ENCODE measurements around the gene DUS3L.

Gene DUS3L

GRCh38 chr19:5799247-5800241 is 8.6 kb upstream of the DUS3L start:
- intact Hi-C loops (cut with micrococcal nuclease) = no loop called here
- Mint-ChIP-seq H3K36me3 (ENCODE audit: low read depth) (no peaks in the 10 kb centered on the region), H3K4me3 (no peak overlapping the region), H3K27me3 (peaks cover 69% of the 10 kb centered on the region), H3K27ac (no peak overlapping the region), H3K4me1 (ENCODE audit: low read depth) (peaks cover 23% of the 10 kb centered on the region), H3K9me3 (no peaks in the 10 kb centered on the region)

GRCh38 chr19:5798244-5798643 is 7.3 kb upstream of the DUS3L start:
- H3K4me1 Mint-ChIP-seq (ENCODE audit: low read depth) = peaks cover 15% of the 10 kb centered on the region
- peaks cover 56% of the 10 kb centered on the region for H3K27me3 Mint-ChIP-seq
- intact Hi-C loops (cut with micrococcal nuclease) = no loop called here
- H3K9me3 Mint-ChIP-seq = no peaks in the 10 kb centered on the region
- H3K27ac Mint-ChIP-seq = no peak overlapping the region
- H3K4me3 Mint-ChIP-seq = no peak overlapping the region
- no peaks in the 10 kb centered on the region for H3K36me3 Mint-ChIP-seq (ENCODE audit: low read depth)

GRCh38 chr19:5795382-5795919 is 4.5 kb upstream of the DUS3L start:
- Mint-ChIP-seq H3K36me3 (ENCODE audit: low read depth) (peaks cover 8% of the 10 kb centered on the region), H3K27ac (no peak overlapping the region), H3K4me1 (ENCODE audit: low read depth) (peaks cover 10% of the 10 kb centered on the region), H3K4me3 (no peak overlapping the region), H3K27me3 (peaks cover 30% of the 10 kb centered on the region), H3K9me3 (no peaks in the 10 kb centered on the region)
- intact Hi-C loops (cut with micrococcal nuclease) = no loop called here

GRCh38 chr19:5793188-5793587 is 2.2 kb upstream of the DUS3L start:
- H3K27ac Mint-ChIP-seq = no peak overlapping the region

GRCh38 chr19:5792224-5792623 is 1.3 kb upstream of the DUS3L start:
- Mint-ChIP-seq H3K4me3 (no peak overlapping the region), H3K36me3 (ENCODE audit: low read depth) (peaks cover 41% of the 10 kb centered on the region), H3K27ac (no peak overlapping the region)

More at GRCh38 chr19:5793188-5793587, 2.2 kb upstream of the DUS3L start:
- no peak overlapping the region for H3K4me3 Mint-ChIP-seq
- peaks cover 21% of the 10 kb centered on the region for H3K4me1 Mint-ChIP-seq (ENCODE audit: low read depth)
- H3K27me3 Mint-ChIP-seq = peaks cover 9% of the 10 kb centered on the region
- intact Hi-C loops (cut with micrococcal nuclease) = loop anchor here (5.0 kb wide), 1 partner anchor 106 kb away; no protein-coding TSS in a partner anchor
- H3K36me3 Mint-ChIP-seq (ENCODE audit: low read depth) = peaks cover 31% of the 10 kb centered on the region
- H3K9me3 Mint-ChIP-seq = no peaks in the 10 kb centered on the region

GRCh38 chr19:5789886-5790558 is 941 bp downstream of the DUS3L start:
- Mint-ChIP-seq H3K27ac (peak overlapping the region; percentile 99), H3K4me3 (peak overlapping the region; percentile 91), H3K9me3 (no peaks in the 10 kb centered on the region), H3K27me3 (no peaks in the 10 kb centered on the region), H3K4me1 (ENCODE audit: low read depth) (peaks cover 23% of the 10 kb centered on the region), H3K36me3 (ENCODE audit: low read depth) (peaks cover 63% of the 10 kb centered on the region)
- intact Hi-C loops (cut with micrococcal nuclease) = loop anchor here (5.0 kb wide), 1 partner anchor 103 kb away; no protein-coding TSS in a partner anchor

More at GRCh38 chr19:5792224-5792623, 1.3 kb upstream of the DUS3L start:
- intact Hi-C loops (cut with micrococcal nuclease) = loop anchor here (5.0 kb wide), 1 partner anchor 105 kb away; no protein-coding TSS in a partner anchor
- Mint-ChIP-seq H3K9me3 (no peaks in the 10 kb centered on the region), H3K4me1 (ENCODE audit: low read depth) (peaks cover 23% of the 10 kb centered on the region), H3K27me3 (peaks cover 2% of the 10 kb centered on the region)

- Mint-ChIP-seq H3K27ac (no peak overlapping the region), H3K4me1 (ENCODE audit: low read depth) (peaks cover 22% of the 10 kb centered on the region), H3K36me3 (ENCODE audit: low read depth) (peaks cover 69% of the 10 kb centered on the region)
Observed at GRCh38 chr19:5789351-5789761, 1.6 kb downstream of the DUS3L start.

GRCh38 chr19:5788422-5788821 is 2.5 kb downstream of the DUS3L start:
- intact Hi-C loops (cut with micrococcal nuclease) = no loop called here
- Mint-ChIP-seq H3K4me3 (no peak overlapping the region), H3K27me3 (no peaks in the 10 kb centered on the region), H3K9me3 (no peaks in the 10 kb centered on the region), H3K4me1 (ENCODE audit: low read depth) (peaks cover 18% of the 10 kb centered on the region), H3K36me3 (ENCODE audit: low read depth) (peaks cover 79% of the 10 kb centered on the region), H3K27ac (peak overlapping the region; percentile 50)

More at GRCh38 chr19:5789351-5789761, 1.6 kb downstream of the DUS3L start:
- H3K4me3 Mint-ChIP-seq = peak overlapping the region; percentile 17
- intact Hi-C loops (cut with micrococcal nuclease) = no loop called here
- H3K9me3 Mint-ChIP-seq = no peaks in the 10 kb centered on the region
- H3K27me3 Mint-ChIP-seq = no peaks in the 10 kb centered on the region

- Mint-ChIP-seq H3K9me3 (no peaks in the 10 kb centered on the region), H3K36me3 (ENCODE audit: low read depth) (peaks cover 87% of the 10 kb centered on the region), H3K4me1 (ENCODE audit: low read depth) (peaks cover 18% of the 10 kb centered on the region), H3K4me3 (no peak overlapping the region), H3K27me3 (no peaks in the 10 kb centered on the region), H3K27ac (no peak overlapping the region)
- intact Hi-C loops (cut with micrococcal nuclease) = no loop called here
Observed at GRCh38 chr19:5787409-5788182, 3.4 kb downstream of the DUS3L start.

- Mint-ChIP-seq H3K36me3 (ENCODE audit: low read depth) (peaks cover 87% of the 10 kb centered on the region), H3K9me3 (no peaks in the 10 kb centered on the region), H3K4me3 (no peak overlapping the region), H3K27me3 (no peaks in the 10 kb centered on the region), H3K27ac (no peak overlapping the region), H3K4me1 (ENCODE audit: low read depth) (peaks cover 18% of the 10 kb centered on the region)
- intact Hi-C loops (cut with micrococcal nuclease) = no loop called here
Observed at GRCh38 chr19:5786593-5787408, 4.2 kb downstream of the DUS3L start.

- H3K27ac Mint-ChIP-seq = no peak overlapping the region
- H3K27me3 Mint-ChIP-seq = no peaks in the 10 kb centered on the region
- intact Hi-C loops (cut with micrococcal nuclease) = no loop called here
- H3K4me1 Mint-ChIP-seq (ENCODE audit: low read depth) = peaks cover 17% of the 10 kb centered on the region
- no peaks in the 10 kb centered on the region for H3K9me3 Mint-ChIP-seq
- H3K36me3 Mint-ChIP-seq (ENCODE audit: low read depth) = peaks cover 78% of the 10 kb centered on the region
- no peak overlapping the region for H3K4me3 Mint-ChIP-seq
Observed at GRCh38 chr19:5785423-5785822, 5.5 kb downstream of the DUS3L start.

- Mint-ChIP-seq H3K27me3 (no peaks in the 10 kb centered on the region), H3K9me3 (no peaks in the 10 kb centered on the region), H3K27ac (no peak within 1 kb of the TSS), H3K36me3 (ENCODE audit: low read depth) (peaks cover 70% of the 10 kb centered on the region), H3K4me3 (no peak within 1 kb of the TSS), H3K4me1 (ENCODE audit: low read depth) (peaks cover 12% of the 10 kb centered on the region)
- intact Hi-C loops (cut with micrococcal nuclease) = no loop called here
Observed at GRCh38 chr19:5784581-5785147, 6.3 kb downstream of the DUS3L start, which contains the start of gene PRR22. TSS of gene PRR22 (minus strand) at chr19:5784746. CDS start at chr19:5784660, 86 bp downstream.
